ENCODE data around the gene SCRN2.

GRCh38 chr17:47884427-47884740, 43.3 kb upstream of the SCRN2 start:
- TF ChIP-seq POLR2A (IDR thresholded peaks at IDR 0.05) (no peak), CTCF (IDR thresholded peaks at IDR 0.05) (no peak)
